Smooth muscle cell of bladder (primary cell): ENCODE results near the gene ZNF462. TPM values are rescaled to one million over a fixed set of nuclear protein-coding genes. Genes with fewer than 3 reads are reported as not detected.

Source experiments
- total RNA-seq: library from RNA; depleted of rRNA; stranded (reverse); fragments of >200 nt; gene quantifications from 2 replicates; pipeline ENCODE4 v1.2.3, GENCODE V29; 2014

Gene ZNF462, protein sequence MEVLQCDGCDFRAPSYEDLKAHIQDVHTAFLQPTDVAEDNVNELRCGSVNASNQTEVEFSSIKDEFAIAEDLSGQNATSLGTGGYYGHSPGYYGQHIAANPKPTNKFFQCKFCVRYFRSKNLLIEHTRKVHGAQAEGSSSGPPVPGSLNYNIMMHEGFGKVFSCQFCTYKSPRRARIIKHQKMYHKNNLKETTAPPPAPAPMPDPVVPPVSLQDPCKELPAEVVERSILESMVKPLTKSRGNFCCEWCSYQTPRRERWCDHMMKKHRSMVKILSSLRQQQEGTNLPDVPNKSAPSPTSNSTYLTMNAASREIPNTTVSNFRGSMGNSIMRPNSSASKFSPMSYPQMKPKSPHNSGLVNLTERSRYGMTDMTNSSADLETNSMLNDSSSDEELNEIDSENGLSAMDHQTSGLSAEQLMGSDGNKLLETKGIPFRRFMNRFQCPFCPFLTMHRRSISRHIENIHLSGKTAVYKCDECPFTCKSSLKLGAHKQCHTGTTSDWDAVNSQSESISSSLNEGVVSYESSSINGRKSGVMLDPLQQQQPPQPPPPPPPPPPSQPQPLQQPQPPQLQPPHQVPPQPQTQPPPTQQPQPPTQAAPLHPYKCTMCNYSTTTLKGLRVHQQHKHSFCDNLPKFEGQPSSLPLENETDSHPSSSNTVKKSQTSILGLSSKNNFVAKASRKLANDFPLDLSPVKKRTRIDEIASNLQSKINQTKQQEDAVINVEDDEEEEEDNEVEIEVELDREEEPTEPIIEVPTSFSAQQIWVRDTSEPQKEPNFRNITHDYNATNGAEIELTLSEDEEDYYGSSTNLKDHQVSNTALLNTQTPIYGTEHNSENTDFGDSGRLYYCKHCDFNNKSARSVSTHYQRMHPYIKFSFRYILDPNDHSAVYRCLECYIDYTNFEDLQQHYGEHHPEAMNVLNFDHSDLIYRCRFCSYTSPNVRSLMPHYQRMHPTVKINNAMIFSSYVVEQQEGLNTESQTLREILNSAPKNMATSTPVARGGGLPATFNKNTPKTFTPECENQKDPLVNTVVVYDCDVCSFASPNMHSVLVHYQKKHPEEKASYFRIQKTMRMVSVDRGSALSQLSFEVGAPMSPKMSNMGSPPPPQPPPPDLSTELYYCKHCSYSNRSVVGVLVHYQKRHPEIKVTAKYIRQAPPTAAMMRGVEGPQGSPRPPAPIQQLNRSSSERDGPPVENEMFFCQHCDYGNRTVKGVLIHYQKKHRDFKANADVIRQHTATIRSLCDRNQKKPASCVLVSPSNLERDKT (N-terminal part only)
- 12.9 and 16.1 TPM in 2 replicates for total RNA-seq

DNA sequence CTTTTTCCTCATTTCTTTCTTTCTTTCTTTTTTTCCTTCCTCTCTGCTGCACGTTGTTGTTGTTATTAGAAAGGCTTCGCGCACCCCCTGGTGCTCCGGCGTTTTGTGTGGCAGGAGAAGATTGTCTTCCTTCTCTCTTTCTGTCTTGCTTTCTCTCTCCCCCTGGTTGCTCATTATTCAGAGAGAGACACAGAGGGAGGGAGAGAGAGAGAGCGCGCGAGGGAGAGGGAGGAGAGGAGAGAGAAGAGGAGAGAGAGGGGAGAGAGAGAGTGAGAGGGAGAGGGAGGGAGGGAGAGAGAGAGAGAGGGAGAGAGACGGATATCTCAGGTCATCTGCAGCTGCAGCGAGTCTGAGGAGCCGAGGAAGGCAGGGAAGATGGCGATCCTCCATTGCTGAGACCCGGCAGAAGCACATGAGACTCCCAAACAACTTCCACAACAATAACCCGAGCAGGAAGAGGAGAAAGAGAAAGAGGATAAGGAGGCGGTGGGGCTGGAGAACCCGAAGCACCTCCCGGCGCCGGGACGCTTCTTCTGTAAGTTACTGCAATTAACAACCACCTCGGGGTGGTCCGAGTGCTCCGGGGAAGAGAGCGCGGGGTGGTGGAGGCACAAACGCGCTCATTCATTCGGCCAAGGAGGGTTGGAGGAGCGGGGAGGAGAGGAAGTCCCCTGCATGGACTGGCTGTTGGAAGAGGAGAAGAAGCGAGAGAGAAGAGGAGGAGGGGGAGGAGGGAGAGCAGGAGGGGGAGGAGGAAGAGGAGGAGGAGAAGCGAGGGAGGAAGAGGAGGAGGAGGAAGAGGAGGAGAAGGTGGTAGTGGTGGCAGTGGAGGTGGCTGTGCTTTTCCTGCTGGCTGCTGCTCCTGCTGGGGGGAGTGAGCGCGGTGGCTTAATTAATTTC, at the start of gene ZNF462:
ZNF462 (plus strand) TSS at position 346 of the 900 bp plus-strand sequence. CDS start 60,218 bp downstream, outside the sequence.

